Measurements from ENCODE around the gene LRP4. TPM values are rescaled to one million over a fixed set of nuclear protein-coding genes. Genes with fewer than 3 reads are reported as not detected.

The LRP4 gene
- total and polyA plus RNA-seq, 2 of the 8 experiments (the other 6 are each of a cell fraction or from before 2014, with no cell fraction given) = 5.4 to 22.1 TPM

DNA sequence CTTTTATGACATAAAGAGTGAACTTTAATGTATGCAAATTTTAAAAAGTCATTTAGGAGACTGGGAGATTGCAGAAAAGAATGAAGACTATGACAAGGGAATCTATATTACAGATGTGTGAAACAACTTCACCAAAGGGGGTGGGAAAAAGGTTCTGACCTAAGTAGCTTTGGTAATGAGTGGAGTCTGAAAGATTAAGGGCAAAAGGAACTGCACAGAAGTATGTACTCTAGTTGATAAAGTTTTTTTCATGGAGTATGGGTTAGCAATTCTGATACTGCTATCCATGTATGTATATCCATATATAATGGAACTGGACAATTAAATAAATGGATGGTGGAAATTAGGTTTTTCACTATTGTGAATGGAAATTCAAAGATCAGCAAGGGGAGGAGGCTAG is 81.5 kb downstream of the LRP4 start:
- no peak overlapping the region for H3K14ac ChIP-seq (ENCODE audit: insufficient read length)
- no peaks in the 10 kb centered on the region; a peak in 1 of 8 replicates for H3K36me3 ChIP-seq (ENCODE audit: control insufficient read depth in 2 of 4, insufficient read depth in 4 of 4, low read length in 3 of 4)
- H3K23ac ChIP-seq (ENCODE audit: insufficient read length) = no peak overlapping the region
- H2BK5ac ChIP-seq (ENCODE audit: low read depth, low read length) = no peak overlapping the region
- no peak overlapping the region for H3K9ac ChIP-seq (replicated peaks in 1 of 4; ENCODE audit: extremely low read depth in 1 of 4, low read depth in 3 of 4, low read length in 3 of 4)
- no peak overlapping the region for H2BK120ac ChIP-seq (replicated peaks; ENCODE audit: low read depth, low read length)
- no peak overlapping the region for H2AK5ac ChIP-seq (ENCODE audit: low read depth, low read length)
- no peak overlapping the region for H3K4me3 ChIP-seq (ENCODE audit: extremely low read depth in 1 of 4, insufficient read depth in 2 of 4, low read depth in 3 of 4, low read length in 4 of 4)
- DNase-seq (ENCODE audit: low read depth in 1 of 2, low spot score in 2 of 2) (no peak), FAIRE-seq (no peak)
- H3K56ac ChIP-seq (replicated peaks; ENCODE audit: insufficient read length, low read depth, low read length) = no peak overlapping the region
- H3K27me3 ChIP-seq (replicated peaks in 1 of 4; ENCODE audit: control insufficient read depth in 3 of 4, extremely low read depth in 1 of 4, insufficient read depth in 3 of 4, low read length in 3 of 4) = no peaks in the 10 kb centered on the region
- no peak overlapping the region for H3K4ac ChIP-seq (replicated peaks; ENCODE audit: insufficient read length, low read depth, low read length)
- TF ChIP-seq TAF7 (optimal IDR thresholded peaks at IDR 0.05; ENCODE audit: borderline replicate concordance, low read depth, low read length) (no peak), SAP30 (IDR thresholded peaks at IDR 0.05; ENCODE audit: insufficient read depth, insufficient replicate concordance, low read length) (no peak), SP4 (IDR thresholded peaks at IDR 0.05; ENCODE audit: low read length) (no peak), RFX5 (IDR thresholded peaks at IDR 0.05; ENCODE audit: borderline replicate concordance, low read depth, low read length) (no peak), POU5F1 (IDR thresholded peaks at IDR 0.05; ENCODE audit: low read depth, low read length) (no peak), BRCA1 (IDR thresholded peaks at IDR 0.05; ENCODE audit: low read depth, low read length) (no peak), CHD1 (IDR thresholded peaks at IDR 0.05; ENCODE audit: low read depth, low read length) (no peak), SP2 (IDR thresholded peaks at IDR 0.05; ENCODE audit: low read length) (no peak), HDAC2 (IDR thresholded peaks at IDR 0.05; ENCODE audit: borderline replicate concordance in 1 of 2, low read depth in 2 of 2, low read length in 2 of 2) (no peak), SRF (IDR thresholded peaks at IDR 0.05; ENCODE audit: low read depth, low read length) (no peak), SIX5 (IDR thresholded peaks at IDR 0.05; ENCODE audit: low read depth, low read length) (no peak), TEAD4 (IDR thresholded peaks at IDR 0.05; ENCODE audit: low read depth, low read length) (no peak)
- TF ChIP-seq, protein P1, sequence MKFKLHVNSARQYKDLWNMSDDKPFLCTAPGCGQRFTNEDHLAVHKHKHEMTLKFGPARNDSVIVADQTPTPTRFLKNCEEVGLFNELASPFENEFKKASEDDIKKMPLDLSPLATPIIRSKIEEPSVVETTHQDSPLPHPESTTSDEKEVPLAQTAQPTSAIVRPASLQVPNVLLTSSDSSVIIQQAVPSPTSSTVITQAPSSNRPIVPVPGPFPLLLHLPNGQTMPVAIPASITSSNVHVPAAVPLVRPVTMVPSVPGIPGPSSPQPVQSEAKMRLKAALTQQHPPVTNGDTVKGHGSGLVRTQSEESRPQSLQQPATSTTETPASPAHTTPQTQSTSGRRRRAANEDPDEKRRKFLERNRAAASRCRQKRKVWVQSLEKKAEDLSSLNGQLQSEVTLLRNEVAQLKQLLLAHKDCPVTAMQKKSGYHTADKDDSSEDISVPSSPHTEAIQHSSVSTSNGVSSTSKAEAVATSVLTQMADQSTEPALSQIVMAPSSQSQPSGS (IDR thresholded peaks at IDR 0.05; ENCODE audit: low read length) = no peak
- no peak overlapping the region for H4K5ac ChIP-seq (ENCODE audit: insufficient read length, low read depth, low read length)
- H2BK15ac ChIP-seq (ENCODE audit: low read length) = no peak overlapping the region
- H3K79me1 ChIP-seq (ENCODE audit: low read depth, low read length) = peaks cover 9% of the 10 kb centered on the region
- no peak overlapping the region for H4K91ac ChIP-seq (replicated peaks; ENCODE audit: insufficient read length, low read length)
- no peak overlapping the region for H2BK20ac ChIP-seq (ENCODE audit: low read length)
- H2BK12ac ChIP-seq (ENCODE audit: low read depth, low read length) = no peak overlapping the region
- peaks cover 9 to 13% of the 10 kb centered on the region in 2 experiments for H4K20me1 ChIP-seq (replicated peaks in 1 of 2; ENCODE audit: control insufficient read depth in 1 of 2, insufficient read depth in 2 of 2, low read length in 2 of 2)
- H3K79me2 ChIP-seq (ENCODE audit: control insufficient read depth in 1 of 2, insufficient read depth in 2 of 2, low read length in 2 of 2) = peaks cover 31 to 98% of the 10 kb centered on the region in 2 experiments
- H3K4me2 ChIP-seq (ENCODE audit: insufficient read depth in 1 of 2, low read depth in 2 of 2, low read length in 2 of 2) = no peak overlapping the region; a peak in 1 of 4 replicates
- H3K23me2 ChIP-seq (ENCODE audit: low read depth, low read length) = no peaks in the 10 kb centered on the region
- H3K18ac ChIP-seq (ENCODE audit: extremely low read depth, low read length) = no peak overlapping the region
- ChIA-PET CTCF (ENCODE audit: partially characterized antibody) (no interaction called here), POLR2A (ENCODE audit: partially characterized antibody) (interaction anchor here (1.3 to 2.5 kb wide), 2 partner anchors 10 kb away, joined by 4 to 7 read pairs; partner anchors contain the start of gene CKAP5)
- no peak overlapping the region for H3K27ac ChIP-seq (ENCODE audit: low read depth, low read length)
- no peaks in the 10 kb centered on the region for H3K9me3 ChIP-seq (ENCODE audit: insufficient read depth in 2 of 2, low read depth in 1 of 2, low read length in 1 of 2)
- no peak overlapping the region for H2AFZ ChIP-seq (ENCODE audit: low read length)
- H4K8ac ChIP-seq (ENCODE audit: extremely low read depth, insufficient read depth, low read length) = no peak overlapping the region
- peaks cover 0 to 8% (median 4%) of the 10 kb centered on the region in 4 experiments; a peak in 4 of 7 replicates for H3K4me1 ChIP-seq (replicated peaks in 1 of 4; ENCODE audit: control insufficient read depth in 3 of 4, insufficient read depth in 4 of 4, low read length in 3 of 4)
